SU-DHL-6 (cell line): ENCODE results near the gene COX7A1.

Experiments
- EZH2phosphoT487 ChIP-seq: fragments of 200-600 bp; sonication (generic), shearing (Covaris generic); conservative IDR thresholded peaks from 2 replicates; pipeline ENCODE4 v1.6.1; 2018; ENCODE audit warnings: mild to moderate bottlenecking, antibody characterized with exemption, low read length, moderate library complexity, mixed read lengths
- TF ChIP-seq, protein P1 (sequence below): fragments of 200-600 bp; sonication (generic); IDR thresholded peaks from one replicate; pipeline ENCODE4 v1.5.1; 2017; ENCODE audit warnings: antibody characterized with exemption, mild to moderate bottlenecking, low read length, moderate library complexity; ENCODE audit not compliant: insufficient read depth, poor library complexity, severe bottlenecking

DNA sequence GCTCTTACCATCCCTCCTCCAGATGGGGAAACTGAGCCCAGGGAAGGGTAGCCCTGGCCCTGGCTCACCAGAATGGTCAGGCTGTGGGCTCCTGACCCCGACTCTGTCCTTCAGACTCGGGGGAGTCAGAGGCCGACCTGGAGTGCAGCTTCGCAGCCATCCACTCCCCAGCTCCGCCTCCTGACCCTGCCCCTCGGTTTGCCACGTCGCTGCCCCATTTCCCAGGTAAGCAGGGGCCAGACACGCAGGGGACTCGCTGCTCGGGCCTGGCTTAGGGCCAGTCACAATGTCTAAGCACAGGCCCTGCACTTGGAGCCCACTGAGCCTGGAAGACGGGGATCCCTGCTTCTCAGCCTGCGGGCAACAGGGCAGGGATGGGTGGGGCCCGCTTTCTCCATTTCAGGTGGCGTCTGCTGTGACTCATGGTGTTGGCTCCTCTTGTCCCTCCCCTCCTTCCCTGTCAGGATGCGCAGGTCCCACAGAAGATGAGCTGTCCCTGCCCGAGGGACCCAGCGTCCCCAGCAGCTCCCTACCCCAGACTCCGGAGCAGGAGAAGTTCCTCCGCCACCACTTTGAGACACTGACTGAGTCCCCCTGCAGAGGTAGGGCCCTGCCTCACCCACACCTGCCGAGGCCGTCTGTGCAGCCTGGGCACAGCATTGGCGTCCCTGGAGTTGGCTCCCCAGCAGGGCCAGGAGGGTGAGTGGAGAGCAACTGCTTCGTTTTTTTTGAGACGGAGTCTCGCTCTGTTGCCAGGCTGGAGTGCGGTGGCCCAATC lies 50.5 kb downstream of the COX7A1 start:
- TF ChIP-seq, protein P1, sequence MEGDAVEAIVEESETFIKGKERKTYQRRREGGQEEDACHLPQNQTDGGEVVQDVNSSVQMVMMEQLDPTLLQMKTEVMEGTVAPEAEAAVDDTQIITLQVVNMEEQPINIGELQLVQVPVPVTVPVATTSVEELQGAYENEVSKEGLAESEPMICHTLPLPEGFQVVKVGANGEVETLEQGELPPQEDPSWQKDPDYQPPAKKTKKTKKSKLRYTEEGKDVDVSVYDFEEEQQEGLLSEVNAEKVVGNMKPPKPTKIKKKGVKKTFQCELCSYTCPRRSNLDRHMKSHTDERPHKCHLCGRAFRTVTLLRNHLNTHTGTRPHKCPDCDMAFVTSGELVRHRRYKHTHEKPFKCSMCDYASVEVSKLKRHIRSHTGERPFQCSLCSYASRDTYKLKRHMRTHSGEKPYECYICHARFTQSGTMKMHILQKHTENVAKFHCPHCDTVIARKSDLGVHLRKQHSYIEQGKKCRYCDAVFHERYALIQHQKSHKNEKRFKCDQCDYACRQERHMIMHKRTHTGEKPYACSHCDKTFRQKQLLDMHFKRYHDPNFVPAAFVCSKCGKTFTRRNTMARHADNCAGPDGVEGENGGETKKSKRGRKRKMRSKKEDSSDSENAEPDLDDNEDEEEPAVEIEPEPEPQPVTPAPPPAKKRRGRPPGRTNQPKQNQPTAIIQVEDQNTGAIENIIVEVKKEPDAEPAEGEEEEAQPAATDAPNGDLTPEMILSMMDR: no peak
- no peak for TF ChIP-seq EZH2phosphoT487
